Peyer's patch (tissue), 4 donors: ENCODE results near the gene GRIK3.

Experiments used
- POLR2A ChIP-seq, 2 donors: fragments of 450-650 bp; IDR thresholded peaks; one replicate each; pipeline ENCODE4 v1.5.1; 2017; ENCODE audit warnings: antibody characterized with exemption in 2 of 2, mild to moderate bottlenecking in 2 of 2, moderate library complexity in 2 of 2
- TF ChIP-seq, protein P1 (sequence below), 6 experiments: fragments of 450-650 bp in 4 of 6; fragments of 200-600 bp in 2 of 6; sonication (generic) in 1 of 6; IDR thresholded peaks; one replicate each; pipeline ENCODE4 v1.5.1; 2017 to 2019; ENCODE audit warnings: antibody characterized with exemption in 6 of 6, mild to moderate bottlenecking in 3 of 6, moderate library complexity in 1 of 6

DNA sequence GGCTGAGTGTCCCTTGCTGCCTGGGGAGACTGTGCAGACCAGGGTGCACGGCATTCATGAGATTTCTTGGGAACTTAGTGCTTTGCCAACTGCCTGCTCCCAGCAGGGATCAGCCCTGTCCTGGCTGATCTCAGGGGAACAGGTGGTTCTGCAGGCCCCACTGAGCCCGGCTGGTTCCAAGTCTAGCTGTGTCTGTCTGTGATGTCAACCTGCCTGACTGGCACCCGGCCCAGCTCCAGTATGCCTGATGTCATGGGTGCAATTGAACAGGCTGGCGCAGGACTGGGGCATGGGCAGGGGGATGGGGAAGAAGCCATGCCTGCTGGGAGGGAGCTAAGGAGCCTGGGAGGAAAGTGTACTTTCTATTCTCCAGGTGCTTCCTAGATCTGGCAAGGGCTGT, 227.1 kb downstream of the GRIK3 start:
- TF ChIP-seq, protein P1, sequence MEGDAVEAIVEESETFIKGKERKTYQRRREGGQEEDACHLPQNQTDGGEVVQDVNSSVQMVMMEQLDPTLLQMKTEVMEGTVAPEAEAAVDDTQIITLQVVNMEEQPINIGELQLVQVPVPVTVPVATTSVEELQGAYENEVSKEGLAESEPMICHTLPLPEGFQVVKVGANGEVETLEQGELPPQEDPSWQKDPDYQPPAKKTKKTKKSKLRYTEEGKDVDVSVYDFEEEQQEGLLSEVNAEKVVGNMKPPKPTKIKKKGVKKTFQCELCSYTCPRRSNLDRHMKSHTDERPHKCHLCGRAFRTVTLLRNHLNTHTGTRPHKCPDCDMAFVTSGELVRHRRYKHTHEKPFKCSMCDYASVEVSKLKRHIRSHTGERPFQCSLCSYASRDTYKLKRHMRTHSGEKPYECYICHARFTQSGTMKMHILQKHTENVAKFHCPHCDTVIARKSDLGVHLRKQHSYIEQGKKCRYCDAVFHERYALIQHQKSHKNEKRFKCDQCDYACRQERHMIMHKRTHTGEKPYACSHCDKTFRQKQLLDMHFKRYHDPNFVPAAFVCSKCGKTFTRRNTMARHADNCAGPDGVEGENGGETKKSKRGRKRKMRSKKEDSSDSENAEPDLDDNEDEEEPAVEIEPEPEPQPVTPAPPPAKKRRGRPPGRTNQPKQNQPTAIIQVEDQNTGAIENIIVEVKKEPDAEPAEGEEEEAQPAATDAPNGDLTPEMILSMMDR (IDR thresholded peaks at IDR 0.05), result no peak
- no peak for TF ChIP-seq POLR2A (IDR thresholded peaks at IDR 0.05)
